HepG2 (cell line): ENCODE data around the gene ARX. TPM values are rescaled to one million over a fixed set of nuclear protein-coding genes. Genes with fewer than 3 reads are reported as not detected.
A peak's percentile ranks its signal among the peaks of the same experiment; 100 is the strongest.

ENCODE experiments used
- EHMT2 ChIP-seq: fragments of 200-600 bp; sonication (generic); IDR thresholded peaks from 2 replicates; pipeline ENCODE4 v1.7.0; 2017; ENCODE audit warnings: antibody characterized with exemption, low read depth, low read length, borderline replicate concordance
- GTF3A ChIP-seq: sonication (generic); formaldehyde crosslinking; conservative IDR thresholded peaks from 2 replicates; pipeline ENCODE4 v1.4.0; 2020; ENCODE audit warnings: mild to moderate bottlenecking, missing genetic modification reagents
- HOXA5 ChIP-seq: sonication (generic); formaldehyde crosslinking; IDR thresholded peaks from 2 replicates; pipeline ENCODE4 v1.4.0; 2020; ENCODE audit warnings: missing genetic modification reagents
- HOXA9 ChIP-seq: sonication (generic); formaldehyde crosslinking; IDR thresholded peaks from 2 replicates; pipeline ENCODE4 v1.8.1; 2022; ENCODE audit warnings: missing genetic modification reagents, mild to moderate bottlenecking, moderate library complexity, borderline replicate concordance
- IRX3 ChIP-seq: sonication (generic); formaldehyde crosslinking; IDR thresholded peaks from 2 replicates; pipeline ENCODE4 v1.8.1; 2023; ENCODE audit warnings: mild to moderate bottlenecking, low read depth, missing genetic modification reagents, borderline replicate concordance
- KDM2A ChIP-seq: sonication (generic); formaldehyde crosslinking; IDR thresholded peaks from 2 replicates; pipeline ENCODE4 v1.4.0; 2020; ENCODE audit warnings: low read depth, missing genetic modification reagents, borderline replicate concordance
- KDM5B ChIP-seq: sonication (generic); formaldehyde crosslinking; IDR thresholded peaks from 2 replicates; pipeline ENCODE4 v1.4.0; 2020; ENCODE audit warnings: missing genetic modification reagents, mild to moderate bottlenecking, borderline replicate concordance
- MAX ChIP-seq: IDR thresholded peaks from 2 replicates; pipeline ENCODE4 v1.6.1; 2012; ENCODE audit warnings: inconsistent platforms
- NCOA1 ChIP-seq: sonication (generic); formaldehyde crosslinking; IDR thresholded peaks from 2 replicates; pipeline ENCODE4 v1.9.0; 2021; ENCODE audit warnings: missing genetic modification reagents
- SCMH1 ChIP-seq: sonication (generic); formaldehyde crosslinking; IDR thresholded peaks from 2 replicates; pipeline ENCODE4 v1.9.0; 2021; ENCODE audit warnings: missing genetic modification reagents, mild to moderate bottlenecking, borderline replicate concordance
- TFDP2 ChIP-seq: sonication (generic); formaldehyde crosslinking; IDR thresholded peaks from 2 replicates; pipeline ENCODE4 v1.4.0; 2020; ENCODE audit warnings: missing genetic modification reagents
- ZFX ChIP-seq: sonication (generic); formaldehyde crosslinking; IDR thresholded peaks from 2 replicates; pipeline ENCODE4 v1.4.0; 2020; ENCODE audit warnings: mild to moderate bottlenecking, low read depth, missing genetic modification reagents, moderate library complexity
- ZGPAT ChIP-seq: IDR thresholded peaks from 2 replicates; pipeline ENCODE4 v1.6.1; 2016; ENCODE audit warnings: mild to moderate bottlenecking
- ZMYM3 ChIP-seq: sonication (generic); formaldehyde crosslinking; IDR thresholded peaks from 2 replicates; pipeline ENCODE4 v1.5.1; 2020; ENCODE audit warnings: mild to moderate bottlenecking, missing genetic modification reagents
- ZNF30 ChIP-seq: sonication (generic); formaldehyde crosslinking; IDR thresholded peaks from 2 replicates; pipeline ENCODE4 v1.5.0; 2020; ENCODE audit warnings: mild to moderate bottlenecking, missing genetic modification reagents
- ZNF567 ChIP-seq: sonication (generic); formaldehyde crosslinking; IDR thresholded peaks from 2 replicates; pipeline ENCODE4 v1.8.1; 2023; ENCODE audit warnings: mild to moderate bottlenecking, missing genetic modification reagents, borderline replicate concordance
- ZNF572 ChIP-seq: sonication (generic); formaldehyde crosslinking; IDR thresholded peaks from 2 replicates; pipeline ENCODE4 v1.5.1; 2020; ENCODE audit warnings: mild to moderate bottlenecking, missing genetic modification reagents
- ZNF768 ChIP-seq: sonication (generic); formaldehyde crosslinking; IDR thresholded peaks from 2 replicates; pipeline ENCODE4 v1.4.0; 2020; ENCODE audit warnings: missing genetic modification reagents
- ZNF776 ChIP-seq: sonication (generic); formaldehyde crosslinking; IDR thresholded peaks from 2 replicates; pipeline ENCODE4 v1.4.0; 2020; ENCODE audit warnings: mild to moderate bottlenecking, missing genetic modification reagents
- ZSCAN31 ChIP-seq: sonication (generic); formaldehyde crosslinking; IDR thresholded peaks from 2 replicates; pipeline ENCODE4 v1.5.0; 2020; ENCODE audit warnings: low read depth, mild to moderate bottlenecking, missing genetic modification reagents
- polyA plus RNA-seq, 8 experiments: library from polyadenylated mRNA; depleted of rRNA in 3 of 8; stranded (reverse) in 7 of 8; unstranded in 1 of 8; fragments of >200 nt; fragmentation: Illumina TruSeq in 4 of 8; extraction: Trizol in 4 of 8; gene quantifications; 2 replicates each; pipeline versions ENCODE4 v1.2.1 to v1.2.3, GENCODE V29; 2011 to 2016; ENCODE audit warnings: low read depth in 4 of 8, missing spikeins in 1 of 8, mixed read lengths in 1 of 8; ENCODE audit not compliant: insufficient read depth in 1 of 8
- total RNA-seq, 5 experiments: library from RNA; depleted of rRNA; stranded (reverse); fragments of >200 nt; fragmentation: Illumina TruSeq; extraction: Trizol; gene quantifications; 2 replicates each; pipeline ENCODE4 v1.2.3, GENCODE V29; 2016; ENCODE audit warnings: low read depth in 1 of 5
- TF ChIP-seq, protein P1 (sequence below): sonication (generic); formaldehyde crosslinking; IDR thresholded peaks from 2 replicates; pipeline ENCODE4 v1.4.0; 2020; ENCODE audit warnings: mild to moderate bottlenecking, missing genetic modification reagents
- TF ChIP-seq, protein P2 (sequence below): sonication (generic); formaldehyde crosslinking; IDR thresholded peaks from 2 replicates; pipeline ENCODE4 v1.8.1; 2023; ENCODE audit warnings: mild to moderate bottlenecking, missing genetic modification reagents
- TF ChIP-seq, protein P3 (sequence below): IDR thresholded peaks from 2 replicates; pipeline ENCODE4 v1.6.1; 2016; ENCODE audit warnings: low read depth, borderline replicate concordance

Gene ARX
- total and polyA plus RNA-seq, 2 of the 13 experiments (the other 11 are each of a cell fraction or from before 2014, with no cell fraction given): not detected

DNA sequence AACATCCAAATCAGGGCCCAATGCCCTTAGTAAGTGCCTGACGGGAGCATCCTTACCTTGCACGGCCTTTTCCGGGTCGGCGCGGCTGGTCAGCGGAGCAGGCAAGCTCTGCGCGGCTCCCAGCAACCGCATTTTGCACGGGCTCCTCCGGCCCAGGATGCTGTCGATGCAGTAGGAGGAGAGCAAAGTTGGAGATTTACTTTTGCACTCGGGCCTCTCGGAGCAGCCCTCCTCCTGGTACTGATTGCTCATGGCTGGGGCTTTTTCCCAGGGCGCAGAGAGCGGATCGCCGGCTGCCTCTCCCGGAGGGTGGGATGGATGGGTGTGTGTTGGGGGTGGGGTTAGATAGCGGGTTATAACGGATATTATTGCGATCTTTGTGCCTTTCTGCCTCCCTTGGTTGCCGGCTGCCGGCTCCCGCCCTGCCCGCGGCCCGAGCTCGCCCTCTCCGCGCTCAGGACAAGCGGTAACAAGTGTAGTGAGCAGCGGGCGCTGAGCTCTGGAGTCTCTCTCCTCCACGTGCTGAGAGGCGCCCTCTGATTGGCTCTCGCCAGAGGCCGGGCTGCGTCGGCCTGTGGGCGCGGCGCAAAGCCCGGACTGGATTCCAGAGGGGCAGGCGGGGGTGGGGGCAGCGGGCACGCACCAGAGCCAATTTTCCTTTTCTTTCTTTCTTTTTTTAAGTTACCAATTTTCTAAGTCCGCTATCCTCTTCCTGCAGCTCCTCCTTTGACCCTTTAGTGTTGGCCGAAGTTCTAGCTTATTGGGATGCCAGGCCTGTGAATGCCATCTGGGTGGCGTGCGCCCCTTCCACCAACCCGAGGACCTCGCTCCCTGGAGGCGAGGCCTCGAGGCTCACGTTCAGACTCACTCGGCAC lies at the start of gene ARX (continued):
- TF ChIP-seq, protein P1, sequence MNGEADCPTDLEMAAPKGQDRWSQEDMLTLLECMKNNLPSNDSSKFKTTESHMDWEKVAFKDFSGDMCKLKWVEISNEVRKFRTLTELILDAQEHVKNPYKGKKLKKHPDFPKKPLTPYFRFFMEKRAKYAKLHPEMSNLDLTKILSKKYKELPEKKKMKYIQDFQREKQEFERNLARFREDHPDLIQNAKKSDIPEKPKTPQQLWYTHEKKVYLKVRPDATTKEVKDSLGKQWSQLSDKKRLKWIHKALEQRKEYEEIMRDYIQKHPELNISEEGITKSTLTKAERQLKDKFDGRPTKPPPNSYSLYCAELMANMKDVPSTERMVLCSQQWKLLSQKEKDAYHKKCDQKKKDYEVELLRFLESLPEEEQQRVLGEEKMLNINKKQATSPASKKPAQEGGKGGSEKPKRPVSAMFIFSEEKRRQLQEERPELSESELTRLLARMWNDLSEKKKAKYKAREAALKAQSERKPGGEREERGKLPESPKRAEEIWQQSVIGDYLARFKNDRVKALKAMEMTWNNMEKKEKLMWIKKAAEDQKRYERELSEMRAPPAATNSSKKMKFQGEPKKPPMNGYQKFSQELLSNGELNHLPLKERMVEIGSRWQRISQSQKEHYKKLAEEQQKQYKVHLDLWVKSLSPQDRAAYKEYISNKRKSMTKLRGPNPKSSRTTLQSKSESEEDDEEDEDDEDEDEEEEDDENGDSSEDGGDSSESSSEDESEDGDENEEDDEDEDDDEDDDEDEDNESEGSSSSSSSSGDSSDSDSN (CRISPR knock-in tag): peak; percentile 36; the same call in 1 of the 2 replicates
- TF ChIP-seq MAX: peak; percentile 86
- no peak for TF ChIP-seq ZNF30 (CRISPR knock-in tag)
- TF ChIP-seq EHMT2: no peak
- no peak for TF ChIP-seq ZSCAN31 (CRISPR knock-in tag)
- TF ChIP-seq, protein P2, sequence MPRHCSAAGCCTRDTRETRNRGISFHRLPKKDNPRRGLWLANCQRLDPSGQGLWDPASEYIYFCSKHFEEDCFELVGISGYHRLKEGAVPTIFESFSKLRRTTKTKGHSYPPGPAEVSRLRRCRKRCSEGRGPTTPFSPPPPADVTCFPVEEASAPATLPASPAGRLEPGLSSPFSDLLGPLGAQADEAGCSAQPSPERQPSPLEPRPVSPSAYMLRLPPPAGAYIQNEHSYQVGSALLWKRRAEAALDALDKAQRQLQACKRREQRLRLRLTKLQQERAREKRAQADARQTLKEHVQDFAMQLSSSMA (CRISPR knock-in tag): no peak
- no peak for TF ChIP-seq HOXA9 (CRISPR knock-in tag)
- TF ChIP-seq KDM2A (CRISPR knock-in tag): peak; percentile 37; the same call in 1 of the 2 replicates
- no peak for TF ChIP-seq ZFX (CRISPR knock-in tag)
- TF ChIP-seq ZMYM3: no peak
- peak; percentile 68 for TF ChIP-seq TFDP2 (CRISPR knock-in tag)
- TF ChIP-seq IRX3 (CRISPR knock-in tag): peak; percentile 49; the same call in 1 of the 2 replicates
- 0 out of 2 replicates have a peak, but pooled peaks have one; percentile 28 for TF ChIP-seq ZGPAT (CRISPR knock-in tag)
- no peak for TF ChIP-seq HOXA5 (CRISPR knock-in tag)
- TF ChIP-seq ZNF776 (CRISPR knock-in tag): no peak
- TF ChIP-seq, protein P3, sequence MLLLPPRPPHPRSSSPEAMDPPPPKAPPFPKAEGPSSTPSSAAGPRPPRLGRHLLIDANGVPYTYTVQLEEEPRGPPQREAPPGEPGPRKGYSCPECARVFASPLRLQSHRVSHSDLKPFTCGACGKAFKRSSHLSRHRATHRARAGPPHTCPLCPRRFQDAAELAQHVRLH (CRISPR knock-in tag): 0 out of 2 replicates have a peak, but pooled peaks have one; percentile 29
- no peak for TF ChIP-seq NCOA1 (CRISPR knock-in tag)
- TF ChIP-seq SCMH1 (CRISPR knock-in tag): no peak
- no peak for TF ChIP-seq ZNF768 (CRISPR knock-in tag)
- TF ChIP-seq GTF3A (CRISPR knock-in tag): no peak
- TF ChIP-seq KDM5B (CRISPR knock-in tag): no peak
- TF ChIP-seq ZNF567 (CRISPR knock-in tag): no peak
- TF ChIP-seq ZNF572 (CRISPR knock-in tag): no peak
